HEK293 (cell line): ENCODE results near the gene NEURL4.

Experiments
- CTCF ChIP-seq: fragments of 450-650 bp; formaldehyde crosslinking; IDR thresholded peaks from 2 replicates; pipeline ENCODE4 v1.5.1; 2016; ENCODE audit warnings: missing biosample characterization, missing genetic modification characterization
- KLF1 ChIP-seq: fragments of 450-650 bp; formaldehyde crosslinking; IDR thresholded peaks from 2 replicates; pipeline ENCODE4 v1.5.1; 2016; ENCODE audit warnings: missing biosample characterization, missing genetic modification characterization
- TCF7L2 ChIP-seq: IDR thresholded peaks from 2 replicates; pipeline ENCODE4 v1.6.1; 2011; ENCODE audit warnings: low read depth, mild to moderate bottlenecking, inconsistent platforms, low read length, moderate library complexity, borderline replicate concordance
- YY1 ChIP-seq: fragments of 450-650 bp; formaldehyde crosslinking; IDR thresholded peaks from 2 replicates; pipeline ENCODE4 v1.5.1; 2018; ENCODE audit warnings: missing biosample characterization, missing genetic modification characterization
- ZBTB11 ChIP-seq: fragments of 450-650 bp; formaldehyde crosslinking; conservative IDR thresholded peaks from 2 replicates; pipeline ENCODE4 v1.5.1; 2016; ENCODE audit warnings: low read depth, missing biosample characterization, missing genetic modification characterization
- ZEB2 ChIP-seq: fragments of 450-650 bp; formaldehyde crosslinking; IDR thresholded peaks from 2 replicates; pipeline ENCODE4 v1.5.1; 2016; ENCODE audit warnings: missing biosample characterization, missing genetic modification characterization
- ZFP69B ChIP-seq: fragments of 450-650 bp; formaldehyde crosslinking; IDR thresholded peaks from 2 replicates; pipeline ENCODE4 v1.5.1; 2016; ENCODE audit warnings: missing biosample characterization, missing genetic modification characterization
- ZNF114 ChIP-seq: fragments of 450-650 bp; formaldehyde crosslinking; IDR thresholded peaks from 2 replicates; pipeline ENCODE4 v1.5.0; 2017; ENCODE audit warnings: missing biosample characterization, missing genetic modification characterization
- ZNF248 ChIP-seq: fragments of 450-650 bp; formaldehyde crosslinking; IDR thresholded peaks from 2 replicates; pipeline ENCODE4 v1.5.1; 2017; ENCODE audit warnings: missing biosample characterization, missing genetic modification characterization
- ZNF426 ChIP-seq: fragments of 450-650 bp; formaldehyde crosslinking; IDR thresholded peaks from 2 replicates; pipeline ENCODE4 v1.5.1; 2017; ENCODE audit warnings: missing biosample characterization, missing genetic modification characterization, mild to moderate bottlenecking, inconsistent platforms, moderate library complexity
- ZNF48 ChIP-seq: fragments of 450-650 bp; formaldehyde crosslinking; IDR thresholded peaks from 2 replicates; pipeline ENCODE4 v1.5.1; 2016; ENCODE audit warnings: missing biosample characterization, missing genetic modification characterization
- ZNF514 ChIP-seq: fragments of 450-650 bp; formaldehyde crosslinking; IDR thresholded peaks from 2 replicates; pipeline ENCODE4 v1.5.1; 2016; ENCODE audit warnings: missing biosample characterization, missing genetic modification characterization
- ZNF518A ChIP-seq: fragments of 450-650 bp; formaldehyde crosslinking; conservative IDR thresholded peaks from 2 replicates; pipeline ENCODE4 v1.5.1; 2016; ENCODE audit warnings: low read depth, missing biosample characterization, missing genetic modification characterization
- ZNF596 ChIP-seq: fragments of 450-650 bp; IDR thresholded peaks from 2 replicates; pipeline ENCODE4 v1.5.0; 2018; ENCODE audit warnings: missing biosample characterization, mild to moderate bottlenecking, missing genetic modification characterization, moderate library complexity
- ZNF623 ChIP-seq: fragments of 450-650 bp; formaldehyde crosslinking; IDR thresholded peaks from 2 replicates; pipeline ENCODE4 v1.5.1; 2016; ENCODE audit warnings: missing biosample characterization, missing genetic modification characterization
- ZNF660 ChIP-seq: fragments of 450-650 bp; IDR thresholded peaks from 2 replicates; pipeline ENCODE4 v1.5.1; 2018; ENCODE audit warnings: missing biosample characterization, mild to moderate bottlenecking, missing genetic modification characterization
- ZNF76 ChIP-seq: fragments of 450-650 bp; formaldehyde crosslinking; IDR thresholded peaks from 2 replicates; pipeline ENCODE4; 2016; ENCODE audit warnings: low read depth, missing biosample characterization, missing genetic modification characterization, borderline replicate concordance
- ZNF777 ChIP-seq: fragments of 450-650 bp; formaldehyde crosslinking; IDR thresholded peaks from 2 replicates; pipeline ENCODE4 v1.5.1; 2017; ENCODE audit warnings: missing biosample characterization, missing genetic modification characterization, borderline replicate concordance
- TF ChIP-seq, protein P1 (sequence below): fragments of 450-650 bp; formaldehyde crosslinking; IDR thresholded peaks from 2 replicates; pipeline ENCODE4 v1.5.1; 2016; ENCODE audit warnings: missing biosample characterization, missing genetic modification characterization, low read depth
- TF ChIP-seq, protein P2 (sequence below): fragments of 450-650 bp; formaldehyde crosslinking; IDR thresholded peaks from 2 replicates; pipeline ENCODE4 v1.5.1; 2017; ENCODE audit warnings: missing biosample characterization, missing genetic modification characterization
- TF ChIP-seq, protein P3 (sequence below): fragments of 450-650 bp; formaldehyde crosslinking; IDR thresholded peaks from 2 replicates; pipeline ENCODE4 v1.5.1; 2016; ENCODE audit warnings: missing biosample characterization, missing genetic modification characterization
- TF ChIP-seq, protein P4 (sequence below): fragments of 450-650 bp; formaldehyde crosslinking; IDR thresholded peaks from 2 replicates; pipeline ENCODE4 v1.5.0; 2017; ENCODE audit warnings: missing biosample characterization, missing genetic modification characterization, borderline replicate concordance

Gene NEURL4

GRCh38 chr17:7356072-7356549 is 27.0 kb upstream of the NEURL4 start (continued):
- TF ChIP-seq, protein P1, sequence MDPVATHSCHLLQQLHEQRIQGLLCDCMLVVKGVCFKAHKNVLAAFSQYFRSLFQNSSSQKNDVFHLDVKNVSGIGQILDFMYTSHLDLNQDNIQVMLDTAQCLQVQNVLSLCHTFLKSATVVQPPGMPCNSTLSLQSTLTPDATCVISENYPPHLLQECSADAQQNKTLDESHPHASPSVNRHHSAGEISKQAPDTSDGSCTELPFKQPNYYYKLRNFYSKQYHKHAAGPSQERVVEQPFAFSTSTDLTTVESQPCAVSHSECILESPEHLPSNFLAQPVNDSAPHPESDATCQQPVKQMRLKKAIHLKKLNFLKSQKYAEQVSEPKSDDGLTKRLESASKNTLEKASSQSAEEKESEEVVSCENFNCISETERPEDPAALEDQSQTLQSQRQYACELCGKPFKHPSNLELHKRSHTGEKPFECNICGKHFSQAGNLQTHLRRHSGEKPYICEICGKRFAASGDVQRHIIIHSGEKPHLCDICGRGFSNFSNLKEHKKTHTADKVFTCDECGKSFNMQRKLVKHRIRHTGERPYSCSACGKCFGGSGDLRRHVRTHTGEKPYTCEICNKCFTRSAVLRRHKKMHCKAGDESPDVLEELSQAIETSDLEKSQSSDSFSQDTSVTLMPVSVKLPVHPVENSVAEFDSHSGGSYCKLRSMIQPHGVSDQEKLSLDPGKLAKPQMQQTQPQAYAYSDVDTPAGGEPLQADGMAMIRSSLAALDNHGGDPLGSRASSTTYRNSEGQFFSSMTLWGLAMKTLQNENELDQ (tag by site-specific recombination) = no peak
- no peak for TF ChIP-seq ZNF518A (tag by site-specific recombination)
- TF ChIP-seq ZBTB11 = no peak
- TF ChIP-seq ZNF596 (tag by site-specific recombination) = no peak
- TF ChIP-seq ZEB2 (tag by site-specific recombination) = peak; percentile 80
- TF ChIP-seq CTCF (tag by site-specific recombination) = peak; percentile 93
- peak; percentile 79 for TF ChIP-seq KLF1
- TF ChIP-seq, protein P2, sequence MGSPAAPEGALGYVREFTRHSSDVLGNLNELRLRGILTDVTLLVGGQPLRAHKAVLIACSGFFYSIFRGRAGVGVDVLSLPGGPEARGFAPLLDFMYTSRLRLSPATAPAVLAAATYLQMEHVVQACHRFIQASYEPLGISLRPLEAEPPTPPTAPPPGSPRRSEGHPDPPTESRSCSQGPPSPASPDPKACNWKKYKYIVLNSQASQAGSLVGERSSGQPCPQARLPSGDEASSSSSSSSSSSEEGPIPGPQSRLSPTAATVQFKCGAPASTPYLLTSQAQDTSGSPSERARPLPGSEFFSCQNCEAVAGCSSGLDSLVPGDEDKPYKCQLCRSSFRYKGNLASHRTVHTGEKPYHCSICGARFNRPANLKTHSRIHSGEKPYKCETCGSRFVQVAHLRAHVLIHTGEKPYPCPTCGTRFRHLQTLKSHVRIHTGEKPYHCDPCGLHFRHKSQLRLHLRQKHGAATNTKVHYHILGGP (tag by site-specific recombination) = no peak
- no peak for TF ChIP-seq ZNF426 (tag by site-specific recombination)
- TF ChIP-seq ZNF114 (tag by site-specific recombination) = no peak
- no peak for TF ChIP-seq YY1 (tag by site-specific recombination)
- no peak for TF ChIP-seq TCF7L2
- TF ChIP-seq, protein P3, sequence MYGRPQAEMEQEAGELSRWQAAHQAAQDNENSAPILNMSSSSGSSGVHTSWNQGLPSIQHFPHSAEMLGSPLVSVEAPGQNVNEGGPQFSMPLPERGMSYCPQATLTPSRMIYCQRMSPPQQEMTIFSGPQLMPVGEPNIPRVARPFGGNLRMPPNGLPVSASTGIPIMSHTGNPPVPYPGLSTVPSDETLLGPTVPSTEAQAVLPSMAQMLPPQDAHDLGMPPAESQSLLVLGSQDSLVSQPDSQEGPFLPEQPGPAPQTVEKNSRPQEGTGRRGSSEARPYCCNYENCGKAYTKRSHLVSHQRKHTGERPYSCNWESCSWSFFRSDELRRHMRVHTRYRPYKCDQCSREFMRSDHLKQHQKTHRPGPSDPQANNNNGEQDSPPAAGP (tag by site-specific recombination) = peak; percentile 78; the same call in 1 of the 2 replicates
- no peak for TF ChIP-seq ZNF623
- no peak for TF ChIP-seq ZNF48 (tag by site-specific recombination)
- TF ChIP-seq ZNF248 (tag by site-specific recombination) = no peak
- peak; percentile 63 for TF ChIP-seq ZFP69B (tag by site-specific recombination)
- no peak for TF ChIP-seq ZNF777 (tag by site-specific recombination)
- TF ChIP-seq, protein P4, sequence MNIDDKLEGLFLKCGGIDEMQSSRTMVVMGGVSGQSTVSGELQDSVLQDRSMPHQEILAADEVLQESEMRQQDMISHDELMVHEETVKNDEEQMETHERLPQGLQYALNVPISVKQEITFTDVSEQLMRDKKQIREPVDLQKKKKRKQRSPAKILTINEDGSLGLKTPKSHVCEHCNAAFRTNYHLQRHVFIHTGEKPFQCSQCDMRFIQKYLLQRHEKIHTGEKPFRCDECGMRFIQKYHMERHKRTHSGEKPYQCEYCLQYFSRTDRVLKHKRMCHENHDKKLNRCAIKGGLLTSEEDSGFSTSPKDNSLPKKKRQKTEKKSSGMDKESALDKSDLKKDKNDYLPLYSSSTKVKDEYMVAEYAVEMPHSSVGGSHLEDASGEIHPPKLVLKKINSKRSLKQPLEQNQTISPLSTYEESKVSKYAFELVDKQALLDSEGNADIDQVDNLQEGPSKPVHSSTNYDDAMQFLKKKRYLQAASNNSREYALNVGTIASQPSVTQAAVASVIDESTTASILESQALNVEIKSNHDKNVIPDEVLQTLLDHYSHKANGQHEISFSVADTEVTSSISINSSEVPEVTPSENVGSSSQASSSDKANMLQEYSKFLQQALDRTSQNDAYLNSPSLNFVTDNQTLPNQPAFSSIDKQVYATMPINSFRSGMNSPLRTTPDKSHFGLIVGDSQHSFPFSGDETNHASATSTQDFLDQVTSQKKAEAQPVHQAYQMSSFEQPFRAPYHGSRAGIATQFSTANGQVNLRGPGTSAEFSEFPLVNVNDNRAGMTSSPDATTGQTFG (tag by site-specific recombination) = no peak
- no peak for TF ChIP-seq ZNF514 (tag by site-specific recombination)
- TF ChIP-seq ZNF76 (tag by site-specific recombination) = peak; percentile 71; the same call in 1 of the 2 replicates
- no peak; the same call in 1 of the 2 replicates for TF ChIP-seq ZNF660 (tag by site-specific recombination)
